NCI-H1694 treated with DMSO at 0.1 percent for 48 hours (cell line): ENCODE results near the gene OR1F1.
A peak's percentile ranks its signal among the peaks of the same experiment; 100 is the strongest.
"Not testable (repeated sequence)": the region's sequence is repeated elsewhere in the genome, so short reads cannot be mapped to it uniquely, and the experiment has no call there.

Experiments
- DNase-seq: peaks from one replicate; lab custom pipeline; 2025; lab: John Stamatoyannopoulos, UW

OR1F1 gene

DNA sequence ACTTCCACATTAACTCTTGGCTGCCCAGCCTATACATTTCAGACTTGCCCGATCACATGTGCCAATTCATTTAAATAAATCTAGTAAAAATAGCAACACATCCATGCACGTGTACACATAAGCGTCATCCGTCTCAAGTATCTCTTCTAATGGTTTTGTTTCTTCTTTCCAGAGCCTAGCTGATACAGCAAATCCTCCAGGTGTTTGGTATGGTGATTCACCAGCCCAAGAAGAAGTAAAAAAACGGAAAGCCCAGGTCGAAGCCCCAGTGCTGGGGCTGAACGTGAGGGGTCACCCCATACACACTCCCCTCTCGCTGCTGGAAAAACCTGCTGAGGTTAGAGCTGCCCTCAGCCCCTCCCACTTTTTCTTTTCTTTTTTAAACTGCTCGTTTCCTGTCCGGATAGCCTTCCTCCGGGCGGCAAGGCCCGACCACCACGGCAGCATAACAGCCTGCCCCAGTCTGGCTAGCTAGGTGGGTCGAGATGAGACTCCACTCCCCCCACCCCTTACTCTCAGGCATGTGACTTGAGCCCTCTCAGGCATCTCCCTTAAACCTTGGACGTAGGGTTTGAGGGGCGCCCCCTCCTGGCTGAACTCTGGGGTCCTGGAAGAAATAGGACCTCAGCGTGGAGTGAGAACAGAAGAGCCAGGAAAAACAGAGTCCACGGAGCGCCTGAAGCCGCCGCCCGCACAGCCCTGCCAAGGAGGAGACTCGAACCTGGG lies 13.9 kb upstream of the OR1F1 start:
- peak; percentile 20 for DNase-seq

DNA sequence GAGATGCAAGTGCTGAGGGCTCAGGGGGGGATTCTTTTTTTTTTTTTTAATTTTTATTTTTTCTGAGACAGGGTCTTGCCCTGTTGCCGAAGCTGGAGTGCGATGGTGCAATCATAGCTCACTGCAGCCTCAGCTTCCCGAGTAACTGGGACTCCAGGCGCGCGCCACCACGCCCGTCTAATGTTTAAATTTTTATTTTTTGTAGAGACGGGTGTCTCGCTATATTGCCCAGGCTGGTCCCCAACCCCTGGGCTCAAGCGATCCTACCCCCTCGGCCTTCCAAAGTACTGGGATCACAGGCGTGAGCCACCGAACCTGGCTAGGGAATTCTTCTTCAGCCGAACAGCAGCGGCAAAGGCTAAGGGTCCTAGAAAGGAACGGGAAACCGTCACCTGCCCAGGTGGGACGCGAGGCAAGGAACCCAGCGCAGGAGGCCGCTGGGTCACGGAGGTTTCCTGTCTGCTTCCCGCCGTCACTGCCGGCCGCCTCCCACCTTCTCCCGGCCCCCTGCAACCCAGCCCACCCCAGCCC lies 13.3 kb upstream of the OR1F1 start:
- DNase-seq, result no peak

DNA sequence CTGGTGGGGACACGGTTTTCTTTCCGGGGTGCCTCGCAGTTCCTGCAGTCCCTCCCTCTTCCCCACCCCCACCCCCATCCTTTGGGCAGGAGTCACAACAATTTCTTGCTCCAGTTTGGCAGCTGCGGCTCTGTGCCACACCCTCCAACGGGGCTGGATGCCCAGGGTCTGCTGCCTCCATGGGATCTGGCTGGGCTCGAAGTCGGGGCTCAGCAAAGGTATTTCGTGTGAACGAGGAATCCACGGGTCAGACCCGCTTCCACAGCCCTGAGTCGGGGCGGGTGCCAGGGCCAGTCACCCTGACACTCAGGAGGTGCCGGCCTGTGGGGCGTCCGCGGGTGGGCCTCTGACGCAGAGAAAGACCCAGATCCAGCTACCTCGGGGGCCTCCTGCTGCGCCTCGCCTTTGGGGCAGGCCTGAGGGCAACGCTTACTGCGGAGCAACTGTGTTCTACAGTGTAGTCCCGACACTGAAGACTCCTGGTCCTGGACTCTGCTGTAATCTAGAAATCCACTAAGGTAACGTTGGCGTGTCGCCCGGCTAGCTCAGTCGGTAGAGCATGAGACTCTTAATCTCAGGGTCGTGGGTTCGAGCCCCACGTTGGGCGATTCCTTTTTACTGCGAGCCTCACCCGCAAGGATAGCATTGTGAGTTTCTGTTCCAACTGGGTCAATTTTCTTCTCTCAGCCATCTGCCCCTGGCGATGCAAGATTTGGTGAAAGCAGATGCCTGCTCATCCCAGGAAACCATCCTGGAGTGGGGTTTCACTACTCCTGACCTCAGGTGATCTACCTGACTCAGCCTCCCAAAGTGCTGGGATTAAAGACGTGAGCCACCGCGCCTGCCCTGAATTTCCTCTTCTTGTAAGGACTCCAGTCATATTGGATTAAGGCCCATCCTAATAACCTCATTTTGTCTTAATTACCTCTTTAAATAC lies 12.6 kb upstream of the OR1F1 start:
- peak; percentile 31 for DNase-seq

DNA sequence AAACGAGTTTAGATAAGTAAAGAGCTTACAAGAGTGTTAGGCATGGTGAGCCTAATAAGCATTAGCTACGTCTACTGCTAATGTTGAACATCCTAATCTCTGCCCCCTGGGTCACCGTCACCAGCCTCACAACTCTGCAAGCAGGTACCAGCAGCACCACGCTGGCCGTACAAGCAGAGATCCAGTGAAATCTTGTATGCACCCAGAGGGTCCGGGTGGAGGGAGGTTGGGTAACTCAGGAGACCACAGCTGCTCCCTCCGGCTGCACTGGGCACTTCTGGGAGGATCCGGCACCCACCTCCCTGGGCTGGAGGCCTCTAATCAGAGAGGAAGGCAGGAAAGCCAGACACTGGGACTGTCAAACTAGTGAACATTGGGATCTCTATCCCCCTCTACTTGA lies 8.4 kb upstream of the OR1F1 start:
- DNase-seq, result no peak

DNA sequence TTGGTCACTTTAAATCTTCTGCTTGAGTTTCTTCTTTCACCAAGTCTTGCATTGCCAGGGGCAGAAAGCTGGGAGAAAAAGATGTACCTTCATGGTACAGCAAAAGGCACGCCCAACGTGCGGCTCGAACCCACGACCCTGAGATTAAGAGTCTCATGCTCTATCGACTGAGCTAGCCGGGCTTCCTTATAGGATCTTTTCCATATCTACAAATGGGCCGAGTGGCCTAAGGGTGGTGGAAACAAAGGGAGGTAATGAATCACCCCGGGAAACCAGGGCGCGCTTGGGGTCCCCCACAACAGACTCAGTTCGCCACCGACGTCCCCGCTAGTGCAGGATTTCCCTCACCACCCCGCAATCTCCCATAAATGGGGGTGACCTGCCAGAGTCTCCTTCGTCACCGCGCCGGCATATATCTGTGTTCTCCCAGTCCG lies 7.5 kb upstream of the OR1F1 start:
- DNase-seq, result no peak

- not testable (repeated sequence) for DNase-seq
Measured at GRCh38 chr16:3182293-3182607, 5.8 kb upstream of the OR1F1 start.

DNA sequence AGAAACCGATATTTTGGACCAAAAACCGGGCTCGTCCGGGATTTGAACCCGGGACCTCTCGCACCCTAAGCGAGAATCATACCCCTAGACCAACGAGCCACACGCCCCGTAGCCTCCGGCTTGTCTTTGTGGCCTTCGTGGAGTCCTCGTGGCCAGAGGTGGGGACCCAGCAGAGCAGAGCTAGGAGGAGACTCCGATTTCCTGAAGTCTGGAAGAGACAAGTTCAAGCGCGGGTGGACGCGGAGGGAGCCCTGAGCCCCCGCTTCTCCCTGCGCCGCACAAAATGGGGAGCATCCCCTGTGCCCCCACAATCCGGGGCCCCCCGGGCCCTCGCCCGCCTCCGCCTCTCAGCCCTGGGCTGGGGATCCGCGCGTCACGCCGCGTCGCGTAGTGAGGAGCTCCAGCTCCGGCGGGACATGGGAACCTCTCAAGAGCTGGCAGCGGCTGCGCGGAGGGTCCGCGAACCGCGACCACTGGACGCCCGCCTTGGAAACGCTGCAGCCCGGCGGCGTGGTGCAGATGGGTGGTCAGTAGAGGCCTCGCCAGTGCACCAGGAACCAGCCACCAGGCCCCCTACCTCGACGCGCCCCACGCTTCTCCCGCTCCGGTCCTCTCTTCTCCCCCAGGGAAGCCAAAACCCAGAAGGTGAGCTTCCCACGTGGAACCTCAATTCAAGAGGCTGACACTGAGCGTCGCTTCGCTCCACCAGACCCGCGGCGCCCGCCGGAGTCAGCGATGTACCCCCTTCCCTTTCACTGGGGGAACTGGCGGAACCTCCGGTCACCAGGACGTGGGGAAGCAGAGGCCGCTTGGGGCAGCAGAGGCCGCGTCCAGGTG lies 5.2 kb upstream of the OR1F1 start:
- no peak for DNase-seq

- DNase-seq, result no peak
Measured at GRCh38 chr16:3183445-3184139, 4.4 kb upstream of the OR1F1 start.

DNA sequence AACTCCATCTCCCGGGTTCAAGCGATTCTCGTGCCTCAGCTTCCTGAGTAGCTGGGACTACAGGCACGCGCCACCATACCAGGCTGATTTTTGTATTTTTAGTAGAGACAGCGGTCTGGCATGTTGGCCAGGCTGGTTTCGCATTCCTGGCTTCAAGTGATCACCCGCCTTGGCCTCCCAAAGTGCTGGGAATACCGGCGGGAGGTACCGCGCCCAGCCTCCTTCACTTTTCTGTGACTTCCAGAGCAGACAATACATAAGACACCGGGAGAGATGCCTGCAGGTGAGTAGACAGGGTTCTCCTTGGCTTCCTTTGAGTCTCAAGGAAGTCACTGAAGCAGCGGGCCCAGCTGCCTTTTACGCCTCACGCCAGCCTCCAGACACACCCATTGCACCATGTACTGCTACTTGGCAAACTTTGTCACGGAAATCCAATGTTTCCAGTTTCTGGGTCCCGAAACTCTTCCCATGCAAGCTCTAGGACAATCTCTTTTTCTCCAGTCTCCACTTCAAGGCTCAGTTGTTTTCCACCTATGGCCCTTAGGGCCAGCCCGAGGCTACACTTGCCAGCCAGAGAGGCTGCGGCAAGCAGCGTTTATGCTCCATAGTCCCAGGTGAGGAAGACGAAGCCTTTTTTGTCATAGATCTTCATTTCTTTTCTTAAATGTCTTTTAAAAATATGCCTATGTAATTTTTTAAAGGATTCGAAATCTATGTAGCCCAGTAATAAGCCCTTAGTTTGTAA lies 886 bp upstream of the OR1F1 start:
- DNase-seq, result no peak

DNA sequence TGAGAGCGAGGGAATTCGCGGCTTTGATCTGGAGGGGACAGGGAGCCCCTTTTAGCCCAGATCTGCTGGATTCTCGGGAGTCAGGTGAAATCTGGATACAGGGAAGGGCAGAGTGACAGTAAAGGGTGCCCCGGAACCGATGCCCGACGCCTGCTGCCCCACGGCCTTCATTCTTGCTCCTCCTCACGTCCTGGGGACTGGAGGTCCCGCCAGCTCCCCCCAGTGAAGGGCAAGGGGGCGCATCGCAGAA lies 596 bp downstream of the OR1F1 start:
- DNase-seq, result no peak

DNA sequence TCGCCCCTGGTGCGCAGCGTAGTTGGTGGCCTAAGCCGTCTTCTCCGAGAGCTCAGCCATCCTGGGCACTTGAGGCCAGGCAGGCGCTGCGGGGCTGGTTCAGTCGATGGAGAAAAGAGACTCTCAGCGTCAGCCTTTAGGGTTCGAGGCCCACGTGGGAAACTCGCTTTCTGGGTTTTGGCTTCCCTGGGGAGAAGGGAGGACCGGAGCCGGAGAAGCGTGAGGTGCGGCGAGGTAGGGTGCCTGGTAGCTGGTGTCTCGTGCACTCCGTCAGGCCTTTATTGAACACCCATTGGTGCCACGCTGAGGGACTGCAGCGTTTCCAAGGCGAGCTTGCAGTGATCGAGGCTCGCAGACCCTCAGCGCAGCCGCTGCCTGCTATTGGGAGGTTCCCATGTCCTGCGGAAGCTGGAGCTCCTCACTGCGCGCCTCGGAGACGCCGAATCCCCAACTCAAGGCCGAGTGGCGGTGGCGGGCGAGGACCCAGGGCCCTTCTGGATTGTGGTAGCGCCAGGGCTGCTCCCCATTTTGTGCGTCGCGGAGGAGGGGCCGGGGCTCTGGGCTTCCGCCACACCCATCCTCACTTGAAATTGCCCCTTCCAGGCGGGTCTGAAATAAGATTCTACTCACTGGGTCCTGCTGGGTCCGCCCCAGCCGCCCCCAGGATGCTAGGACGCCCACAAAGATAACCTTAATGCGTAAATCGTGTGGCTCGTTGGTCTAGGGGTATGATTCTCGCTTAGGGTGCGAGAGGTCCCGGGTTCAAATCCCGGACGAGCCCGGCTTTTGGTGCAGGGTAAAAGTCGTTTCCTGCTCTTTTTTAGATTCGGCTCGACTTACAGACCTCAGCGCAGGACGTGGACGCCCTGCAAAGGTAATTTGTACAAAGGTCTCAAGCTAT lies 1.2 kb downstream of the OR1F1 start:
- DNase-seq, result peak; percentile 25

- DNase-seq, result no peak
Measured at GRCh38 chr16:3189869-3190268, 1.9 kb downstream of the OR1F1 start.

- no peak for DNase-seq
Measured at GRCh38 chr16:3190949-3191353, 2.9 kb downstream of the OR1F1 start.

GRCh38 chr16:3192476-3193019 lies 4.5 kb downstream of the OR1F1 start:
- no peak for DNase-seq

- no peak for DNase-seq
Measured at GRCh38 chr16:3193221-3194212, 5.5 kb downstream of the OR1F1 start.

DNA sequence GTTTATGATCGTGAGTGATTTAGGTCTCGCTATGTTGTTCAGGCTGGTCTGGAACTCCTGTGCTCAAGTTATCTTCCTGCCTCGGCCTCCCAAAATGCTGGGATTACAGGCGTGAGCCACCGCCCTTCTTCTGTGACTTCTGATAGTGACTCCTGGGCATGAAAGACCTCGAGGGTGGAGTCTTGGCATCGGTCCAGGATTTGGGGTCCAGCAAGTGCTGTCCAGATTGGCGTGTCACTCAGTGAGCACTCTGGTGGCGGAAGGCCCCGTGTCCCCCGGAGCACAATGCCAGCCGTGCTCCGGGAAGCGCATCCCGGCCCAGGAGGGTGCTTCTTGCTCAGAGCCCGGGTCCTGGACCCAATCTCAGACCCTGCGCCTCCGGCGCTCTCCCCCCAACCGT lies 6.8 kb downstream of the OR1F1 start:
- DNase-seq, result no peak

DNA sequence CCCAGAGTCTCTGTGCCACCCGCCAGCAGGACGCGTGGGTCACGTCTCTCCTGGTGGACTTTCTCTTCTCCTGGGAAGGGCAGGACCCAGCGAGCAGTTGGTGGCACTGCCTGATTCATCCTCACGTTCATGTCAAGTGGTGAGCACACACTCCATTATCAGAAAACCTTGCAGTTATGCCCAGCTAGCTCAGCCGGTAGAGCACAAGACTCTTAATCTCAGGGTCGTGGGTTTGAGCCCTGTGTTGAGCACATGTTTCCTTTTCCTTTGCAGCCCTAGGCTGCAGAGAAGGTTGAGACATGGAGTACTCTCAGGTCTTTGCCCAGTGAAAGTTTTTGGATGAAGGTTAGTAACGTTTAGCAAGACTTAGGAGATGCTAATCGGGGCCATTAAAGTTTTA lies 8.0 kb downstream of the OR1F1 start:
- DNase-seq, result no peak

DNA sequence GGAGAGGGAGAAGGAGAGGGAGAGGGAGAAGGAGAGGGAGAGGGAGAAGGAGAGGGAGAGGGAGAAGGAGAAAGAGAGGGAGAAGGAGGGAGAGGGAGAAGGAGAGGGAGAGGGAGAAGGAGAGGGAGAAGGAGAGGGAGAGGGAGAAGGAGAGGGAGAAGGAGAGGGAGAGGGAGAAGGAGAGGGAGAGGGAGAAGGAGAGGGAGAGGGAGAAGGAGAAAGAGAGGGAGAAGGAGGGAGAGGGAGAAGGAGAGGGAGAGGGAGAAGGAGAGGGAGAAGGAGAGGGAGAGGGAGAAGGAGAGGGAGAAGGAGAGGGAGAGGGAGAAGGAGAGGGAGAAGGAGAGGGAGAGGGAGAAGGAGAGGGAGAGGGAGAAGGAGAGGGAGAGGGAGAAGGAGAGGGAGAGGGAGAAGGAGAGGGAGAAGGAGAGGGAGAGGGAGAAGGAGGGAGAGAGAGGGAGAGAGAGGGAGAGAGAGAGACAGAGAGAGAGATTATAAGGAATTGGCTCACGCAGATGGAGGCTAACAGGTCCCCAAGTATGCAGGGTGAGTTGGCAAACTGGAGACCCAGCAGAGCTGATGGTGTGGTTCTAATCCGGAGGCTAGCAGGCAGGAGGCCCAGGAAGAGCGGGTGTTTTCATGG lies 9.8 kb downstream of the OR1F1 start:
- DNase-seq, result not testable (repeated sequence)
